ENCODE data around the gene VPS26B.

DNA sequence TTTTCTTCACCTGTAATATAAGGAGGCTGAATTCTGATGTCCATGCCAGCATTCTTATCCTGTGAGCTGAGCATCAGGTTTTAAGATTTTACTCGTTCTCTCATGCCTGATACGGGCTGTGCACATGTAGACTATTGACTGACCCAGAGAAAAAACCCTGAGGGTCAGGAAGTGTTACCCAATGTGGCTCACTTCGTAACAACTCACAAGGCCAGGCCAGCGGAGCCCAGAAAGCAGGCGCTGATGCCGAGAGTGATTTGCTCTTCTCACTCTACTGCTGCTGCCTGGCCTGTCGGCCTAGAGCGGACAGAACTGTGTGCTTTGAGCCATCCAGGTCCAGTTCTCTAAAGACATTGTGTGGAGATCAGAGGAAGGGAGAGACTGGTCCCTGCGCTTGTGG lies 17.9 kb downstream of the VPS26B start:
- TF ChIP-seq, protein P1, sequence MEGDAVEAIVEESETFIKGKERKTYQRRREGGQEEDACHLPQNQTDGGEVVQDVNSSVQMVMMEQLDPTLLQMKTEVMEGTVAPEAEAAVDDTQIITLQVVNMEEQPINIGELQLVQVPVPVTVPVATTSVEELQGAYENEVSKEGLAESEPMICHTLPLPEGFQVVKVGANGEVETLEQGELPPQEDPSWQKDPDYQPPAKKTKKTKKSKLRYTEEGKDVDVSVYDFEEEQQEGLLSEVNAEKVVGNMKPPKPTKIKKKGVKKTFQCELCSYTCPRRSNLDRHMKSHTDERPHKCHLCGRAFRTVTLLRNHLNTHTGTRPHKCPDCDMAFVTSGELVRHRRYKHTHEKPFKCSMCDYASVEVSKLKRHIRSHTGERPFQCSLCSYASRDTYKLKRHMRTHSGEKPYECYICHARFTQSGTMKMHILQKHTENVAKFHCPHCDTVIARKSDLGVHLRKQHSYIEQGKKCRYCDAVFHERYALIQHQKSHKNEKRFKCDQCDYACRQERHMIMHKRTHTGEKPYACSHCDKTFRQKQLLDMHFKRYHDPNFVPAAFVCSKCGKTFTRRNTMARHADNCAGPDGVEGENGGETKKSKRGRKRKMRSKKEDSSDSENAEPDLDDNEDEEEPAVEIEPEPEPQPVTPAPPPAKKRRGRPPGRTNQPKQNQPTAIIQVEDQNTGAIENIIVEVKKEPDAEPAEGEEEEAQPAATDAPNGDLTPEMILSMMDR (IDR thresholded peaks at IDR 0.05; ENCODE audit: poor library complexity) = no peak
- TF ChIP-seq EZH2phosphoT487 (IDR thresholded peaks at IDR 0.05; ENCODE audit: low read depth, severe bottlenecking, unreplicated experiment) = no peak
